Hepatocyte (in vitro differentiated cells): ENCODE data around the gene PLA1A. TPM values are rescaled to one million over a fixed set of nuclear protein-coding genes. Genes with fewer than 3 reads are reported as not detected.

Experiments used
- DNase-seq: peaks from one replicate; pipeline ENCODE4 v3.0.0-alpha.2; 2016; ENCODE audit warnings: low spot score
- H2AFZ ChIP-seq: fragments of 200-600 bp; sonication (generic); 2 replicates; pipeline ENCODE4 v1.6.0; 2016; ENCODE audit warnings: antibody characterized with exemption, mild to moderate bottlenecking
- H3K27ac ChIP-seq: fragments of 200-600 bp; sonication (generic); 2 replicates; pipeline ENCODE4 v1.5.1; 2016; ENCODE audit warnings: mild to moderate bottlenecking
- H3K27me3 ChIP-seq: fragments of 200-600 bp; sonication (generic); 2 replicates; pipeline ENCODE4 v1.6.1; 2016
- H3K36me3 ChIP-seq: fragments of 200-600 bp; sonication (generic); replicated peaks from 2 replicates; pipeline ENCODE4 v1.5.1; 2016; ENCODE audit warnings: low read depth; ENCODE audit not compliant: insufficient read depth
- H3K4me1 ChIP-seq: fragments of 200-600 bp; sonication (generic); 2 replicates; pipeline ENCODE4 v1.5.1; 2016; ENCODE audit warnings: mild to moderate bottlenecking, moderate library complexity; ENCODE audit not compliant: insufficient read depth
- H3K4me2 ChIP-seq: fragments of 200-600 bp; sonication (generic); 2 replicates; pipeline ENCODE4 v1.6.0; 2016
- H3K4me3 ChIP-seq: fragments of 200-600 bp; sonication (generic); 2 replicates; pipeline ENCODE4 v1.5.1; 2016; ENCODE audit warnings: mild to moderate bottlenecking
- H3K79me2 ChIP-seq: fragments of 200-600 bp; sonication (generic); 2 replicates; pipeline ENCODE4 v1.6.0; 2017; ENCODE audit warnings: mild to moderate bottlenecking
- H3K9me2 ChIP-seq: fragments of 200-600 bp; sonication (generic); replicated peaks from 2 replicates; pipeline ENCODE4 v1.6.0; 2017; ENCODE audit warnings: mild to moderate bottlenecking; ENCODE audit not compliant: insufficient read depth
- H3K9me3 ChIP-seq: fragments of 200-600 bp; sonication (generic); 2 replicates; pipeline ENCODE4 v1.5.1; 2016; ENCODE audit warnings: low read depth, mild to moderate bottlenecking
- H4K20me1 ChIP-seq: fragments of 200-600 bp; sonication (generic); 2 replicates; pipeline ENCODE4 v1.6.0; 2016; ENCODE audit warnings: mild to moderate bottlenecking; ENCODE audit not compliant: insufficient read depth, poor library complexity, severe bottlenecking
- EZH2 ChIP-seq: fragments of 200-600 bp; sonication (generic); IDR thresholded peaks from 2 replicates; pipeline ENCODE4 v1.6.1; 2016; ENCODE audit warnings: antibody characterized with exemption, mild to moderate bottlenecking, borderline replicate concordance
- EZH2phosphoT487 ChIP-seq: fragments of 200-600 bp; sonication (generic); IDR thresholded peaks from one replicate; pipeline ENCODE4 v1.6.1; 2018; ENCODE audit warnings: antibody characterized with exemption, mild to moderate bottlenecking, low read depth, moderate library complexity; ENCODE audit not compliant: unreplicated experiment, severe bottlenecking
- WGBS: methylation state at CpG from one replicate; pipeline ENCODE4 v1.1.6; 2016; ENCODE audit warnings: low lambda C conversion rate; ENCODE audit errors: missing lambda C conversion rate; 5-methylcytosine and 5-hydroxymethylcytosine counted together
- polyA plus RNA-seq: library from polyadenylated mRNA; unstranded; fragments of >200 nt; fragmentation: Nextera tagmentation; extraction: Ambion mirVana; gene quantifications from 2 replicates; pipeline ENCODE4 v1.2.1, GENCODE V29; 2016
- total RNA-seq: library from RNA; depleted of rRNA; stranded (reverse); fragments of >200 nt; gene quantifications from 2 replicates; pipeline ENCODE4 v1.2.3, GENCODE V29; 2014
- TF ChIP-seq, protein P1 (sequence below): fragments of 200-600 bp; sonication (generic); IDR thresholded peaks from 2 replicates; pipeline ENCODE4 v1.5.1; 2016; ENCODE audit warnings: antibody characterized with exemption, mild to moderate bottlenecking; ENCODE audit not compliant: poor library complexity

Gene PLA1A
- total and polyA plus RNA-seq, 2 experiments from 2014 or later, result 2.6 to 3.3 TPM

- no peak overlapping the region for H2AFZ ChIP-seq
- H3K4me1 ChIP-seq, result no peaks in the 10 kb centered on the region
- no peak overlapping the region for H3K27ac ChIP-seq
- no peaks in the 10 kb centered on the region for H3K9me2 ChIP-seq
- TF ChIP-seq EZH2phosphoT487 (no peak), EZH2 (no peak)
- TF ChIP-seq, protein P1, sequence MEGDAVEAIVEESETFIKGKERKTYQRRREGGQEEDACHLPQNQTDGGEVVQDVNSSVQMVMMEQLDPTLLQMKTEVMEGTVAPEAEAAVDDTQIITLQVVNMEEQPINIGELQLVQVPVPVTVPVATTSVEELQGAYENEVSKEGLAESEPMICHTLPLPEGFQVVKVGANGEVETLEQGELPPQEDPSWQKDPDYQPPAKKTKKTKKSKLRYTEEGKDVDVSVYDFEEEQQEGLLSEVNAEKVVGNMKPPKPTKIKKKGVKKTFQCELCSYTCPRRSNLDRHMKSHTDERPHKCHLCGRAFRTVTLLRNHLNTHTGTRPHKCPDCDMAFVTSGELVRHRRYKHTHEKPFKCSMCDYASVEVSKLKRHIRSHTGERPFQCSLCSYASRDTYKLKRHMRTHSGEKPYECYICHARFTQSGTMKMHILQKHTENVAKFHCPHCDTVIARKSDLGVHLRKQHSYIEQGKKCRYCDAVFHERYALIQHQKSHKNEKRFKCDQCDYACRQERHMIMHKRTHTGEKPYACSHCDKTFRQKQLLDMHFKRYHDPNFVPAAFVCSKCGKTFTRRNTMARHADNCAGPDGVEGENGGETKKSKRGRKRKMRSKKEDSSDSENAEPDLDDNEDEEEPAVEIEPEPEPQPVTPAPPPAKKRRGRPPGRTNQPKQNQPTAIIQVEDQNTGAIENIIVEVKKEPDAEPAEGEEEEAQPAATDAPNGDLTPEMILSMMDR, result no peak
- H3K9me3 ChIP-seq, result no peaks in the 10 kb centered on the region
- DNase-seq, result no peak
- no peak overlapping the region for H3K4me3 ChIP-seq
- WGBS, result 73% methylated on average over 12 of the region's 12 CpGs
- H3K4me2 ChIP-seq, result no peak overlapping the region
- no peaks in the 10 kb centered on the region for H4K20me1 ChIP-seq
- no peaks in the 10 kb centered on the region for H3K79me2 ChIP-seq
- no peaks in the 10 kb centered on the region for H3K36me3 ChIP-seq
- H3K27me3 ChIP-seq, result no peaks in the 10 kb centered on the region
These were observed 50.3 kb downstream of the PLA1A start for GRCh38 chr3:119647843-119648575.

DNA sequence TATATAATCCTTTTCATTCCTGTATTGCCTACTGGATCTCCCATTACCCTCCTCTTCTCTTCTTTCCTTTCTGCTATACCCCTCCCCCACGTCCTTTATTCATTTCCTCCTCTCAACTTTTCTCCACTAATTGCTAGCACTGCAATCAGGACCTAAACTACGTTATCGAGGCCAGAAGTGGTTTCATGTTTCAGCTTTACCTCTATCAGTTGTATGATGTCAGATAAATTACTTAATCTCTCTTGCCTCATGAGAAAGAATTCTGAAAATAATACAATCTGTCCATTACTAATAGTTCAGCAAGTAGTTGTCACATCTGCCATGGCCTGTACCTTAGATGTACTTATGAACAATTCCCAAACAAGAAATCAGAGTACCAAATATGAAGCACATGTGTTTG, 52.1 kb downstream of the PLA1A start:
- no peaks in the 10 kb centered on the region for H3K4me1 ChIP-seq
- H3K9me2 ChIP-seq, result no peaks in the 10 kb centered on the region
- H3K36me3 ChIP-seq, result no peaks in the 10 kb centered on the region
- no peaks in the 10 kb centered on the region for H3K27me3 ChIP-seq
- H3K4me2 ChIP-seq, result no peak overlapping the region
- no peaks in the 10 kb centered on the region for H4K20me1 ChIP-seq
- WGBS, result 39% methylated on average over 3 of the region's 3 CpGs
- H2AFZ ChIP-seq, result no peak overlapping the region
- DNase-seq, result no peak
- H3K4me3 ChIP-seq, result no peak overlapping the region
- no peaks in the 10 kb centered on the region for H3K79me2 ChIP-seq
- no peak for TF ChIP-seq EZH2
- TF ChIP-seq EZH2phosphoT487, result no peak
- H3K27ac ChIP-seq, result no peak overlapping the region
- H3K9me3 ChIP-seq, result no peaks in the 10 kb centered on the region

DNA sequence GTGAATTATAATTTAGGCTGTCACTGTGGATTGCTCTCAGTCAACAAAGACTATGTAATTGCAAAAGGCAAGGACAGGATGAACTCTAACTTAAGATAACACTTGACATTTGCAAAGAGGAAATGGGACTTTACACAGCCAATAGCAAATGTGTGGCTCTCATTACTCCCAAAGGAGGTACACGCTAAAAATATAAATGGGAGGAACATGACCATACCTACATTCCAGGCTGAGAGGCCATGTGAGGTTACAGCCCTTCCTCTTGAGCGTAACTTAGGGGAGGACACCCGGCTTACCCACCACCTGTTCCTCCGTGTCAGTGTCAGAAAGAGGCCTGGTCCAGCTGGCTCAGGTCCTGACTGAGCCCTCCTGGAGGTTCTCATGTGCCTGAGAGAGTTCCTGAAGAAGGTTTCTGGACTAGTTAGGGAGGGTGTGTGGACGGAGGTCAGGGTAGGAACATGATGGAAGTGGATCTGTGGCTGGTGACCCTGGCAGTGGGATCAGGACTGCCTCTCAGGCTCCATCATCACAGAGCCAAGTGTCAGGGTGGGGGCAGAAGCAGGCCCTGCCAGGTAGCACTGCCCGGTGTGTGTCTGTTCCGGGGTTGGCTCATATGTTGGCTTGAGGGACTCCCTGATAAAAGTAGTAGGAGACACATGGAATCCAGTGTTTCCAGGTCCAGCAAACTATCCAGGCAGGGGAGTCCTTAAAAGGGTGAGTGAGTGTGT, 54.8 kb downstream of the PLA1A start:
- Histone ChIP-seq H3K36me3 (no peaks in the 10 kb centered on the region), H4K20me1 (no peaks in the 10 kb centered on the region), H3K4me3 (no peak overlapping the region), H2AFZ (no peak overlapping the region), H3K9me3 (no peaks in the 10 kb centered on the region), H3K4me1 (no peaks in the 10 kb centered on the region), H3K4me2 (no peak overlapping the region), H3K79me2 (no peaks in the 10 kb centered on the region), H3K9me2 (no peaks in the 10 kb centered on the region), H3K27me3 (no peaks in the 10 kb centered on the region), H3K27ac (no peak overlapping the region)
- 89% methylated on average over 7 of the region's 7 CpGs for WGBS
- TF ChIP-seq, protein P1, result no peak
- TF ChIP-seq EZH2phosphoT487 (no peak), EZH2 (no peak)
- DNase-seq, result no peak

GRCh38 chr3:119653876-119654275, 56.2 kb downstream of the PLA1A start:
- no peaks in the 10 kb centered on the region for H3K9me2 ChIP-seq
- H4K20me1 ChIP-seq, result no peaks in the 10 kb centered on the region
- H2AFZ ChIP-seq, result no peak overlapping the region
- H3K9me3 ChIP-seq, result no peaks in the 10 kb centered on the region
- TF ChIP-seq, protein P1, result no peak
- TF ChIP-seq EZH2phosphoT487, result no peak
- TF ChIP-seq EZH2, result no peak
- no peaks in the 10 kb centered on the region for H3K27me3 ChIP-seq
- H3K4me1 ChIP-seq, result no peaks in the 10 kb centered on the region
- no peak overlapping the region for H3K4me3 ChIP-seq
- H3K4me2 ChIP-seq, result no peak overlapping the region
- DNase-seq, result no peak
- H3K79me2 ChIP-seq, result no peaks in the 10 kb centered on the region
- H3K36me3 ChIP-seq, result no peaks in the 10 kb centered on the region
- 44% methylated on average over 2 of the region's 2 CpGs for WGBS
- no peak overlapping the region for H3K27ac ChIP-seq
